Common myeloid progenitor, CD34-positive (primary cell): ENCODE data around the gene RTF1.

Experiments
- CTCF ChIA-PET: fragments of 350-600 bp; sonication (Branson Sonifier 250); formaldehyde crosslinking; loops from one replicate; lab custom pipeline; 2021; ENCODE audit warnings: antibody characterized with exemption; lab: Charles Lee
- POLR2A ChIA-PET: fragments of 350-600 bp; sonication (Branson Sonifier 250); formaldehyde crosslinking; loops from one replicate; lab custom pipeline; 2021; ENCODE audit warnings: antibody characterized with exemption; lab: Charles Lee
- DNase-seq, 3 donors: peaks; one replicate each; pipeline versions ENCODE4 v3.0.0 to v3.0.0-alpha.2; 2013
- H3K27ac ChIP-seq, 2 experiments: 1 replicate in 1 of 2; 2 replicates in 1 of 2; pipeline ENCODE4 v1.7.0; 2013; ENCODE audit warnings: inconsistent platforms in 2 of 2, low read length in 2 of 2, mild to moderate bottlenecking in 2 of 2, low read depth in 1 of 2, moderate library complexity in 1 of 2; ENCODE audit not compliant: severe bottlenecking in 2 of 2, insufficient read depth in 1 of 2, poor library complexity in 1 of 2
- H3K27me3 ChIP-seq, 5 experiments: replicated peaks in 2 of 5; 1 replicate in 3 of 5; 2 replicates in 2 of 5; pipeline versions ENCODE4 v1.6.1 to v1.7.0; 2013; ENCODE audit warnings: low read length in 4 of 5, mild to moderate bottlenecking in 2 of 5, moderate library complexity in 2 of 5, inconsistent platforms in 1 of 5; ENCODE audit not compliant: insufficient read depth in 5 of 5, control insufficient read depth in 4 of 5
- H3K36me3 ChIP-seq, 4 experiments: 1 replicate in 2 of 4; 2 replicates in 2 of 4; pipeline versions ENCODE4 v1.6.1 to v1.7.0; 2013; ENCODE audit warnings: low read length in 3 of 4, control low read depth in 1 of 4, mild to moderate bottlenecking in 1 of 4; ENCODE audit not compliant: control insufficient read depth in 4 of 4, insufficient read depth in 4 of 4
- H3K4me1 ChIP-seq, 4 experiments: 1 replicate in 3 of 4; 2 replicates in 1 of 4; pipeline versions ENCODE4 v1.6.1 to v1.7.1; 2013; ENCODE audit warnings: low read length in 3 of 4, mild to moderate bottlenecking in 3 of 4, control low read depth in 1 of 4, inconsistent platforms in 1 of 4, moderate library complexity in 1 of 4; ENCODE audit not compliant: control insufficient read depth in 4 of 4, insufficient read depth in 4 of 4; ENCODE audit errors: control extremely low read depth in 1 of 4
- H3K4me3 ChIP-seq, 7 experiments: 1 replicate in 4 of 7; 2 replicates in 3 of 7; pipeline versions ENCODE4 v1.5.1 to v1.7.0; 2013; ENCODE audit warnings: mild to moderate bottlenecking in 7 of 7, low read length in 6 of 7, moderate library complexity in 6 of 7, inconsistent platforms in 2 of 7, low read depth in 2 of 7, control low read depth in 1 of 7; ENCODE audit not compliant: insufficient read depth in 4 of 7, control insufficient read depth in 1 of 7; ENCODE audit errors: extremely low read depth in 1 of 7
- H3K9me3 ChIP-seq, 5 experiments: 1 replicate in 4 of 5; 2 replicates in 1 of 5; pipeline versions ENCODE4 v1.6.1 to v1.7.1; 2013; ENCODE audit warnings: low read length in 4 of 5, mild to moderate bottlenecking in 2 of 5, inconsistent platforms in 1 of 5, low read depth in 1 of 5, moderate library complexity in 1 of 5; ENCODE audit not compliant: control insufficient read depth in 4 of 5, insufficient read depth in 2 of 5; ENCODE audit errors: control extremely low read depth in 1 of 5
- WGBS: methylation state at CpG from one replicate; pipeline ENCODE4 v1.1.5; 2013; ENCODE audit not compliant: insufficient coverage; 5-methylcytosine and 5-hydroxymethylcytosine counted together

RTF1 gene

DNA sequence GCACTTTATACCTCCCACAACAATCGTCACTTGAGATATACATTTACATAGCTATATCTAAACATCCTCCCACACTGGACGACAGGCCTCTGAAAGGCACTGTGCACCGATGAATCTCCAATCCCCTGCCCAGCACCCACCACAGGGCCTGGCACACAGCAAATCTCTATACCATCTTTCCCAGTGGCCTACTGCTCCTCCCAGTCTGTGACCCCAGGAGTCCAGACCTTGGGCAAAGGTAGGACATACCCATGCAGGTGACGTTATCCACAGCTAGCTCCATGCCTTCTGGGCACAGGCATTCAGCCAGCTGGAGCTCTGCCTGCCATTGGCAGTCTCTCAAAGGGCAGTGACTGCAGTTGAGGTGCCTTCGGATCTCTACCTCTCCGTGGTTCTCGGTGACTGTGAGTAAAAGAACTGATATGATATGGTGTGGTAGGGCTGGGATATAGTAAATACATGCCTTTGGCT, 91.0 kb downstream of the RTF1 start:
- peaks cover 4 to 48% (median 9%) of the 10 kb centered on the region in 5 experiments for H3K27me3 ChIP-seq
- POLR2A ChIA-PET, result no interaction called here
- 94% methylated on average over 5 of the region's 7 CpGs for WGBS
- H3K9me3 ChIP-seq, result no peaks in the 10 kb centered on the region
- H3K4me3 ChIP-seq, result no peak overlapping the region
- no peaks in the 10 kb centered on the region for H3K36me3 ChIP-seq
- no peak overlapping the region for H3K27ac ChIP-seq
- H3K4me1 ChIP-seq, result peaks cover 0 to 32% (median 26%) of the 10 kb centered on the region in 4 experiments
- DNase-seq, result no peak
- CTCF ChIA-PET, result interaction anchor here (0.8 to 2.4 kb wide), 2 partner anchors 38 to 42 kb away, joined by 3 to 12 read pairs; no protein-coding TSS in a partner anchor

DNA sequence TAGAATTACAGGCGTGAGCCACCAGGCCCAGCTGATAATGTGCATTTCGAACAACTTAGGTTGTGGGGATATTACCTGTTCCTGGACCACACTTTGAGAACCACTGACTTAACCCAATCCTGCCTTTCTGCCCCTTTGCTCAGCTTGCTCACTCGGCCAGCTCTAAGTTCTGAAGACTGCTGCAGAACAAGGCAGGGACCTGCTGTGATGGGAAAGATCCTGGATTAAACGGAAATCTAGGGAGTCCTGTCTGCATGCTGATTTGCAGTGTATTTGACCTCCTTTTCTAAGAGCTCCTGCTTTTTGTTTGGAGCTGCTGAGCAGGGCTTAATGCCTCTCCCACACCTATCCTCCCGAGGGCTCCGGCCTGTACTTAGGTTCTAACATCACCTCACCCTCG, 93.8 kb downstream of the RTF1 start:
- ChIA-PET POLR2A (interaction anchor here (1.4 kb wide), 1 partner anchor 17 kb away, joined by 3 read pairs; the partner anchor contains the start of gene ITPKA), CTCF (no interaction called here)
- Histone ChIP-seq H3K27ac (no peak overlapping the region), H3K4me1 (peaks cover 0 to 31% (median 25%) of the 10 kb centered on the region in 4 experiments), H3K4me3 (no peak overlapping the region), H3K27me3 (peaks cover 4 to 53% (median 12%) of the 10 kb centered on the region in 5 experiments), H3K36me3 (no peaks in the 10 kb centered on the region), H3K9me3 (no peaks in the 10 kb centered on the region)
- DNase-seq, result no peak
- 88% methylated on average over 7 of the region's 7 CpGs for WGBS

DNA sequence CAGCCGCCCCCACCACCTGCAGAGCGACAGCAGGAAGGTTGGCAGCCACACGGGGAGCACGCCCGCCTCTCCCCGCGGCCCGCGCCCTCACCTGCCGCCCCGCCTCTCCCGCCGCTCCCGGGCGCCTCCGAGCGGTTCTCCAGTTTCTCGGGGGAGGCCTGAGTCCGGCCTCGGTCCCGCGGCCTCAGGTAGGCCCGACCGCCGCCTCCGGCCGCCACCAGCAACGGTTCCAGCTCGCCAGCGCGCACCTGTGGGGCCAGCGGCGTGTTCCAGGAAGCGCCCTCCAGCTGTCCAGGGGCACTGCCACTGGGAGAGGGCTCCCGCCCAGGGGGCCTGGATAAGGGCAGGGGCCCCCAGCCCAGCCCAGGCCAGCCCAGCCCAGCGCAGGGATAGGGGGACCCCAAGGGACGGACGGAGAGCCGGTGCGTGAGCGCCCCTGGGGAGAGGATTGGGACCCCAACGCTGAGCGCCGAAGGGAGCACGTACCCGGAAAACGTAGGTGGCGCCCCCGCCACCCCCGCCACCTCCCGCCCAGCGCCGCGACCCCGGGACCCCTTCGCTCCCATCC, 94.5 kb downstream of the RTF1 start:
- WGBS, result 12% methylated on average over 23 of the region's 56 CpGs
- POLR2A ChIA-PET, result interaction anchor here (1.0 to 1.4 kb wide), 2 partner anchors 8 to 18 kb away, joined by 3 read pairs; partner anchors contain the start of gene ITPKA
- CTCF ChIA-PET, result no interaction called here

DNA sequence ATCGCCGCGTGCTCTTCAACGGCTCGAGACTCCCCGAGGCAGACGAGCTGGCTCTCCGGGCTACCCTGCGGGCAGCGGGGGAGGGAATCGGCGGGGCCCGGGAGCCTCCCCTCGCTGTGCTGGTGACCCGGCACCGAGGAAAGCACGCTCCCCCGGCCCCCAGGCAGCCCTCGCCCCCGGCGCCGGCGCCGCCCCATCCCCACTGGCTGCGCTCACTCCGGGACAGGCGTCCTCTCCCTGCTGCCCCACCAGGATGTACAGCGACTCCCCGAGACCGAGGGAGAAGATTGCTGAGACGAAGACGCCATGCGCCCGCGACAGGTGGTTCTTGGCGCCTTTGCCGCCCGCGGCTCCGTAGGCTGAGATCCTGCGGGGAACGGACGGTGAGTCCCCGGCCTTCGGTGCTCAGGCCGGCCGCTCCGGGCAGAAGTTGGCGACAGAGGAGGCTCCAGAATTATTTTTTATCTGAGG, 95.0 kb downstream of the RTF1 start:
- Histone ChIP-seq H3K36me3 (peaks cover 0 to 3% (median 3%) of the 10 kb centered on the region in 4 experiments), H3K27me3 (peaks cover 4 to 53% (median 12%) of the 10 kb centered on the region in 5 experiments), H3K4me1 (peaks cover 0 to 31% (median 25%) of the 10 kb centered on the region in 4 experiments), H3K27ac (no peak overlapping the region), H3K4me3 (peak overlapping the region in 5 of 7 experiments; percentile 23 to 71 (median 63)), H3K9me3 (no peaks in the 10 kb centered on the region)
- peak in 1 of 3 donors; percentile 38 for DNase-seq
- POLR2A ChIA-PET, result interaction anchor here (1.0 kb wide), 1 partner anchor 9 kb away, joined by 3 read pairs; no protein-coding TSS in a partner anchor
- WGBS, result 4% methylated on average over 32 of the region's 49 CpGs
- CTCF ChIA-PET, result interaction anchor here (0.6 kb wide), 1 partner anchor 19 kb away, joined by 3 read pairs; no protein-coding TSS in a partner anchor

More for the DNA sequence above, 94.5 kb downstream of the RTF1 start:
- Histone ChIP-seq H3K4me3 (peak overlapping the region in 4 of 7 experiments; percentile 11 to 69 (median 34)), H3K9me3 (no peaks in the 10 kb centered on the region), H3K4me1 (peaks cover 0 to 31% (median 25%) of the 10 kb centered on the region in 4 experiments), H3K36me3 (peaks cover 0 to 3% (median under 1%) of the 10 kb centered on the region in 4 experiments), H3K27me3 (peaks cover 4 to 53% (median 12%) of the 10 kb centered on the region in 5 experiments), H3K27ac (no peak overlapping the region)
- DNase-seq, result no peak

DNA sequence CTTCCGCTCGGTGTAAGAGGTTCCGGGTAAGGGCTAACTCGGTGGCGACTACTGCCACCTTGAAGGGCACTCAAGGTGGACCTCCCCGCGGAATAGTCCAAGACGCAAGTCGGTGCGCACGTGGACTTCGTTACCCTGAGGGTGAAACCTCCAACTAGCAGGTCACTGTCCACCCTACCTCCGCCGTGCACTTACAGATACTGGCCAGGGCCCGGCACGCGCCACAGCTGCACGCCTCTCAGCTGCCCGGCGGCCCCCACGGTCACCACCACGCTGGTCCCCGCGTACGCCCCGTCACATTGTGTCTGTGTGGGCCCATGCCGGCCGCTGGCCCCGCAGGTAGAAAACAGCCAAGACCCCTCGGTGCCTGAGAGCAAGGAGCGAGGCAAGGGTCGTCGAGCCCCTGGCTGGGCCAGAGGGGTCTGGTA, 95.6 kb downstream of the RTF1 start:
- CTCF ChIA-PET, result interaction anchor here (0.6 to 1.6 kb wide), 4 partner anchors 19 to 284 kb away, joined by 3 read pairs; no protein-coding TSS in a partner anchor
- 11% methylated on average over 33 of the region's 33 CpGs for WGBS
- Histone ChIP-seq H3K9me3 (no peaks in the 10 kb centered on the region), H3K27ac (no peak overlapping the region), H3K4me1 (peaks cover 0 to 31% (median 25%) of the 10 kb centered on the region in 4 experiments), H3K27me3 (peaks cover 4 to 53% (median 12%) of the 10 kb centered on the region in 5 experiments), H3K4me3 (peak overlapping the region in 6 of 7 experiments; percentile 32 to 71 (median 60)), H3K36me3 (peaks cover 0 to 8% (median 5%) of the 10 kb centered on the region in 4 experiments)
- no peak for DNase-seq
- POLR2A ChIA-PET, result interaction anchor here (1.4 kb wide), 1 partner anchor 9 kb away, joined by 3 read pairs; no protein-coding TSS in a partner anchor

DNA sequence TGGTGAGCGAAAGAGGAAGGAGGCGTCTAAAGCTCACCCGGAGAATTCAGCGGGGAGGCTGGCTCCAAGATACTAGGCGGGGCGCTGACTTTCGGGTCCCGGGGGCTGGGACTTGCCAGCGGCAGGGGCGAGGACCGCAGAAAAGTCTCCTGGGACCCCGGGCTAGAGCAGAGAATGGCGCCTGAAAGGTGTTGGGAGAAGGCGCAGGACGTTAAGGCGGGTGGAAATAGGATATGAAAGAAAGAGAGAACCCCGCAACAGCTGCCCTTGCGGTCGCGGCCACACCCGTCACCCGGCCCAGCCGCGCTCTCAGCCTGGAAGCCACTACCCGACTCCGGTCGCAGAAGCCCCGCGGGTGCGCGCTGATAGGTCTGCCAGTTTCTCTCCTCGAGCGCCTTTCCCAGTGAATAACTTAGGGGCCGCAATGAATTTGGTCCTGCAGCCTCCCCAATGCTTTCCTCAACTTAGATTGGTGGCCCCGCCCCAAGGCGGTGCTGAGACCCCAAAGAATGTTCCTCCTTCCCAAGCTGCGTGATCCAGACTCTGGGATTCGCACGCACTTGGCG, 96.1 kb downstream of the RTF1 start:
- Histone ChIP-seq H3K9me3 (no peaks in the 10 kb centered on the region), H3K4me1 (peaks cover 0 to 31% (median 25%) of the 10 kb centered on the region in 4 experiments), H3K27me3 (peaks cover 4 to 53% (median 12%) of the 10 kb centered on the region in 5 experiments), H3K36me3 (peaks cover 1 to 13% (median 10%) of the 10 kb centered on the region in 4 experiments), H3K27ac (no peak overlapping the region), H3K4me3 (peak overlapping the region; percentile 13 to 71 (median 58))
- DNase-seq, result peak in 2 of 3 donors; percentile 73 to 82
- CTCF ChIA-PET, result interaction anchor here (1.2 to 1.6 kb wide), 4 partner anchors 18 to 284 kb away, joined by 3 read pairs; no protein-coding TSS in a partner anchor
- WGBS, result 1% methylated on average over 40 of the region's 40 CpGs
- POLR2A ChIA-PET, result interaction anchor here (1.4 kb wide), 1 partner anchor 10 kb away, joined by 3 read pairs; no protein-coding TSS in a partner anchor
